Skin epidermis (tissue), 12 donors: ENCODE results near the gene RBFOX1.

ENCODE experiments used
- H3K27ac ChIP-seq, 21 experiments: fragments of 200-600 bp; sonication (generic) in 11 of 21; one replicate each; pipeline ENCODE4 v1.5.0; 2020; ENCODE audit warnings: mild to moderate bottlenecking in 3 of 21, inconsistent platforms in 2 of 21, moderate library complexity in 2 of 21
- H3K4me3 ChIP-seq, 7 experiments: fragments of 200-600 bp; sonication (generic) in 2 of 7; one replicate each; pipeline ENCODE4 v1.5.0; 2020; ENCODE audit warnings: inconsistent platforms in 2 of 7, mild to moderate bottlenecking in 2 of 7, moderate library complexity in 1 of 7

RBFOX1 gene

GRCh38 chr16:7333180-7333725, 608 bp downstream of the RBFOX1 start:
- no peak overlapping the region for H3K4me3 ChIP-seq
- no peak overlapping the region for H3K27ac ChIP-seq

- no peak overlapping the region for H3K27ac ChIP-seq
Observed at GRCh38 chr16:7334801-7335560, 2.3 kb downstream of the RBFOX1 start.

GRCh38 chr16:7335991-7336634, 3.5 kb downstream of the RBFOX1 start:
- Histone ChIP-seq H3K27ac (no peak overlapping the region), H3K4me3 (no peak overlapping the region)

More at GRCh38 chr16:7334801-7335560, 2.3 kb downstream of the RBFOX1 start:
- no peak overlapping the region for H3K4me3 ChIP-seq

- Histone ChIP-seq H3K4me3 (no peak overlapping the region), H3K27ac (no peak overlapping the region)
Observed at GRCh38 chr16:7336742-7337141, 4.1 kb downstream of the RBFOX1 start.

GRCh38 chr16:7338826-7339225, 6.2 kb downstream of the RBFOX1 start:
- no peak overlapping the region for H3K4me3 ChIP-seq
- no peak overlapping the region for H3K27ac ChIP-seq

- Histone ChIP-seq H3K4me3 (no peak overlapping the region), H3K27ac (no peak overlapping the region)
Observed at GRCh38 chr16:7339700-7340099, 7.1 kb downstream of the RBFOX1 start.

GRCh38 chr16:7340938-7341337, 8.3 kb downstream of the RBFOX1 start:
- no peak overlapping the region for H3K4me3 ChIP-seq
- no peak overlapping the region for H3K27ac ChIP-seq

GRCh38 chr16:7342598-7342997, 10.0 kb downstream of the RBFOX1 start:
- Histone ChIP-seq H3K4me3 (no peak overlapping the region), H3K27ac (no peak overlapping the region)

GRCh38 chr16:7343243-7343642, 10.6 kb downstream of the RBFOX1 start:
- Histone ChIP-seq H3K27ac (no peak overlapping the region), H3K4me3 (no peak overlapping the region)

- Histone ChIP-seq H3K4me3 (no peak overlapping the region), H3K27ac (no peak overlapping the region)
Observed at GRCh38 chr16:7344830-7345780, 12.5 kb downstream of the RBFOX1 start.

GRCh38 chr16:7350806-7351205, 18.2 kb downstream of the RBFOX1 start:
- Histone ChIP-seq H3K4me3 (no peak overlapping the region), H3K27ac (no peak overlapping the region)

GRCh38 chr16:7351610-7352510, 19.2 kb downstream of the RBFOX1 start:
- H3K4me3 ChIP-seq, result no peak overlapping the region
- H3K27ac ChIP-seq, result no peak overlapping the region

GRCh38 chr16:7355758-7356157, 23.1 kb downstream of the RBFOX1 start:
- Histone ChIP-seq H3K27ac (no peak overlapping the region), H3K4me3 (no peak overlapping the region)

GRCh38 chr16:7361416-7362129, 28.9 kb downstream of the RBFOX1 start:
- no peak overlapping the region for H3K27ac ChIP-seq
- no peak overlapping the region for H3K4me3 ChIP-seq

GRCh38 chr16:7362231-7362630, 29.6 kb downstream of the RBFOX1 start:
- Histone ChIP-seq H3K27ac (no peak overlapping the region), H3K4me3 (no peak overlapping the region)

- H3K4me3 ChIP-seq, result no peak overlapping the region
- H3K27ac ChIP-seq, result no peak overlapping the region
Observed at GRCh38 chr16:7363422-7364417, 31.1 kb downstream of the RBFOX1 start.

- H3K4me3 ChIP-seq, result no peak overlapping the region
- H3K27ac ChIP-seq, result no peak overlapping the region
Observed at GRCh38 chr16:7366041-7366440, 33.4 kb downstream of the RBFOX1 start.
